Measurements from ENCODE around the gene CENPV.
"Not testable (repeated sequence)": the region's sequence is repeated elsewhere in the genome, so short reads cannot be mapped to it uniquely, and the experiment has no call there.

The CENPV gene

GRCh38 chr17:16296072-16296471 is 57.2 kb downstream of the CENPV start:
- not testable (repeated sequence) for H2BK5ac ChIP-seq (ENCODE audit: low read depth, low read length, poor library complexity, severe bottlenecking); H2AK5ac ChIP-seq (ENCODE audit: low read length, severe bottlenecking); H3K4ac ChIP-seq (ENCODE audit: low read depth in 1 of 2, low read length in 2 of 2); H4K91ac ChIP-seq (ENCODE audit: low read length); H3K4me1 ChIP-seq (ENCODE audit: control insufficient read depth, insufficient read depth, low read depth, low read length); H3K36me3 ChIP-seq (ENCODE audit: control insufficient read depth in 1 of 2, insufficient read depth in 2 of 2, low read depth in 1 of 2, low read length in 2 of 2); DNase-seq; H2AFZ ChIP-seq (ENCODE audit: low read depth, low read length); H2BK12ac ChIP-seq (ENCODE audit: low read length in 2 of 2); H3K9me3 ChIP-seq (ENCODE audit: control insufficient read depth, low read length); H2BK120ac ChIP-seq (ENCODE audit: low read depth, low read length); H3K27me3 ChIP-seq (ENCODE audit: control insufficient read depth in 1 of 2, insufficient read depth in 1 of 2, low read length in 2 of 2); H3K4me3 ChIP-seq (ENCODE audit: insufficient read depth in 1 of 2, low read depth in 1 of 2, low read length in 2 of 2); H3K79me1 ChIP-seq (replicated peaks; ENCODE audit: low read length, poor library complexity, severe bottlenecking); H4K8ac ChIP-seq (ENCODE audit: low read length); H3K9ac ChIP-seq (ENCODE audit: low read length); H3K27ac ChIP-seq (ENCODE audit: low read length, poor library complexity, severe bottlenecking); H3K14ac ChIP-seq (ENCODE audit: low read length in 2 of 2); H3K4me2 ChIP-seq (ENCODE audit: low read length, poor library complexity, severe bottlenecking); H3K18ac ChIP-seq (ENCODE audit: low read depth in 1 of 2, low read length in 2 of 2); H2BK15ac ChIP-seq (ENCODE audit: low read depth, poor library complexity, severe bottlenecking); H3K23ac ChIP-seq (ENCODE audit: low read length in 2 of 2)
- WGBS: 93% methylated on average over 3 of the region's 3 CpGs

DNA sequence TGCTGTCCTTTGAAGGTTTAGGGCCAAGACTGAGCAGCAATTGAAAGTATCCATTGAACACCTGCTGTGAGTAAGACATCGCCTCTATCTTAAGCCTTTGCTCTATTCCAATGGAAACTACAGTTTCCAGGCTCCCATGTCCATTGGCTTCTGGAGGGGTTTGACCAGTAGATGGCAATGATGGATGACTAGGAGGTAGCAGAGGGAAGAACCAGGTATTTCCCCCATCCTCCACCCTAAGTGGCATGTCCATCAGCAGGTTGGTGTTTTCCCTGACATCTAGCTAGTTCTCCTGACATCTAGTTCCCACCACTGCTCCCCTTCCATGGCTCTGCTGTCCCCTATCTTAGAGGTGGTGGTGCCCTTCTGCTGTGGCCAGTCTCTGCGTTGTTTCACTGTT is 58.7 kb downstream of the CENPV start:
- Histone ChIP-seq H2AFZ (ENCODE audit: low read depth, low read length) (no peak overlapping the region), H3K4me2 (ENCODE audit: low read length, poor library complexity, severe bottlenecking) (no peak overlapping the region), H2AK5ac (ENCODE audit: low read length, severe bottlenecking) (no peak overlapping the region), H3K4me3 (ENCODE audit: insufficient read depth in 1 of 2, low read depth in 1 of 2, low read length in 2 of 2) (no peak overlapping the region), H3K23ac (ENCODE audit: low read length in 2 of 2) (no peak overlapping the region), H2BK5ac (ENCODE audit: low read depth, low read length, poor library complexity, severe bottlenecking) (no peak overlapping the region), H3K9ac (ENCODE audit: low read length) (no peak overlapping the region), H3K79me1 (replicated peaks; ENCODE audit: low read length, poor library complexity, severe bottlenecking) (no peaks in the 10 kb centered on the region), H2BK120ac (ENCODE audit: low read depth, low read length) (no peak overlapping the region), H4K8ac (ENCODE audit: low read length) (no peak overlapping the region), H2BK15ac (ENCODE audit: low read depth, poor library complexity, severe bottlenecking) (no peak overlapping the region), H3K27ac (ENCODE audit: low read length, poor library complexity, severe bottlenecking) (no peak overlapping the region), H4K91ac (ENCODE audit: low read length) (no peak overlapping the region), H3K18ac (ENCODE audit: low read depth in 1 of 2, low read length in 2 of 2) (no peak overlapping the region), H3K4me1 (ENCODE audit: control insufficient read depth, insufficient read depth, low read depth, low read length) (peaks cover 5% of the 10 kb centered on the region), H3K9me3 (ENCODE audit: control insufficient read depth, low read length) (no peaks in the 10 kb centered on the region), H3K4ac (ENCODE audit: low read depth in 1 of 2, low read length in 2 of 2) (no peak overlapping the region), H3K27me3 (ENCODE audit: control insufficient read depth in 1 of 2, insufficient read depth in 1 of 2, low read length in 2 of 2) (no peaks in the 10 kb centered on the region), H2BK12ac (ENCODE audit: low read length in 2 of 2) (no peak overlapping the region), H3K36me3 (ENCODE audit: control insufficient read depth in 1 of 2, insufficient read depth in 2 of 2, low read depth in 1 of 2, low read length in 2 of 2) (peaks cover 2% of the 10 kb centered on the region in 2 experiments), H3K14ac (ENCODE audit: low read length in 2 of 2) (no peak overlapping the region)
- DNase-seq: no peak
- 100% methylated on average over 2 of the region's 2 CpGs for WGBS

GRCh38 chr17:16293931-16294330 is 59.3 kb downstream of the CENPV start:
- no peak overlapping the region for H2BK12ac ChIP-seq (ENCODE audit: low read length in 2 of 2)
- no peak overlapping the region for H3K9ac ChIP-seq (ENCODE audit: low read length)
- H3K4me1 ChIP-seq (ENCODE audit: control insufficient read depth, insufficient read depth, low read depth, low read length): peaks cover 5% of the 10 kb centered on the region
- H3K27me3 ChIP-seq (ENCODE audit: control insufficient read depth in 1 of 2, insufficient read depth in 1 of 2, low read length in 2 of 2): no peaks in the 10 kb centered on the region
- no peak overlapping the region for H4K8ac ChIP-seq (ENCODE audit: low read length)
- H3K14ac ChIP-seq (ENCODE audit: low read length in 2 of 2): no peak overlapping the region
- no peak overlapping the region for H3K18ac ChIP-seq (ENCODE audit: low read depth in 1 of 2, low read length in 2 of 2)
- no peaks in the 10 kb centered on the region for H3K9me3 ChIP-seq (ENCODE audit: control insufficient read depth, low read length)
- no peak overlapping the region for H3K4me3 ChIP-seq (ENCODE audit: insufficient read depth in 1 of 2, low read depth in 1 of 2, low read length in 2 of 2)
- H3K23ac ChIP-seq (ENCODE audit: low read length in 2 of 2): no peak overlapping the region
- peaks cover 0 to 2% of the 10 kb centered on the region in 2 experiments for H3K36me3 ChIP-seq (ENCODE audit: control insufficient read depth in 1 of 2, insufficient read depth in 2 of 2, low read depth in 1 of 2, low read length in 2 of 2)
- no peak overlapping the region for H2AFZ ChIP-seq (ENCODE audit: low read depth, low read length)
- no peak overlapping the region for H2BK15ac ChIP-seq (ENCODE audit: low read depth, poor library complexity, severe bottlenecking)
- no peak overlapping the region for H4K91ac ChIP-seq (ENCODE audit: low read length)
- WGBS: 97% methylated on average over 3 of the region's 3 CpGs
- no peak overlapping the region for H3K4me2 ChIP-seq (ENCODE audit: low read length, poor library complexity, severe bottlenecking)
- H2AK5ac ChIP-seq (ENCODE audit: low read length, severe bottlenecking): no peak overlapping the region
- H3K4ac ChIP-seq (ENCODE audit: low read depth in 1 of 2, low read length in 2 of 2): no peak overlapping the region
- H3K27ac ChIP-seq (ENCODE audit: low read length, poor library complexity, severe bottlenecking): no peak overlapping the region
- peaks cover 2% of the 10 kb centered on the region for H3K79me1 ChIP-seq (replicated peaks; ENCODE audit: low read length, poor library complexity, severe bottlenecking)
- no peak overlapping the region for H2BK5ac ChIP-seq (ENCODE audit: low read depth, low read length, poor library complexity, severe bottlenecking)
- no peak for DNase-seq
- no peak overlapping the region for H2BK120ac ChIP-seq (ENCODE audit: low read depth, low read length)
